Stimulated activated CD4-positive, alpha-beta T cell treated with anti-CD3 and anti-CD28 coated beads, Interleukin-15, amount 100 ng/mL, for 48 hours (primary cell): Measurements from ENCODE around the gene GUCY2D.
"Not testable (repeated sequence)": the region's sequence is repeated elsewhere in the genome, so short reads cannot be mapped to it uniquely, and the experiment has no call there.

Experiments
- DNase-seq, 2 donors: peaks; one replicate each; pipeline ENCODE4 v3.0.0-alpha.2; 2020; ENCODE audit warnings: low read depth in 2 of 2

Gene GUCY2D

GRCh38 chr17:8001976-8002720, at the start of gene GUCY2D:
Gene GUCY2D (plus strand): TSS chr17:8002615. CDS start chr17:8003048, 433 bp downstream.
- DNase-seq = no peak

GRCh38 chr17:7953266-7953665, 49.1 kb upstream of the GUCY2D start:
- not testable (repeated sequence) for DNase-seq

GRCh38 chr17:7955414-7956227, 46.8 kb upstream of the GUCY2D start:
- DNase-seq = no peak

GRCh38 chr17:7956228-7956965, 46.0 kb upstream of the GUCY2D start:
- DNase-seq = no peak

- no peak for DNase-seq
Observed at GRCh38 chr17:7959503-7960253, 42.7 kb upstream of the GUCY2D start.

- no peak for DNase-seq
Observed at GRCh38 chr17:7961421-7961820, 41.0 kb upstream of the GUCY2D start.

GRCh38 chr17:7967751-7968150, 34.7 kb upstream of the GUCY2D start:
- no peak for DNase-seq

GRCh38 chr17:7969433-7969832, 33.0 kb upstream of the GUCY2D start:
- no peak for DNase-seq

GRCh38 chr17:7971651-7972050, 30.8 kb upstream of the GUCY2D start:
- DNase-seq = no peak

GRCh38 chr17:7972131-7972785, 30.2 kb upstream of the GUCY2D start:
- no peak for DNase-seq

- DNase-seq = no peak
Observed at GRCh38 chr17:7974638-7975131, 27.7 kb upstream of the GUCY2D start.

- no peak for DNase-seq
Observed at GRCh38 chr17:7977039-7977438, 25.4 kb upstream of the GUCY2D start.

- no peak for DNase-seq
Observed at GRCh38 chr17:7977805-7978204, 24.6 kb upstream of the GUCY2D start.

- no peak for DNase-seq
Observed at GRCh38 chr17:7982173-7982572, 20.2 kb upstream of the GUCY2D start.

- no peak for DNase-seq
Observed at GRCh38 chr17:7982666-7983065, 19.7 kb upstream of the GUCY2D start.

GRCh38 chr17:7984904-7985303, 17.5 kb upstream of the GUCY2D start:
- no peak for DNase-seq

GRCh38 chr17:7987112-7987893, 15.1 kb upstream of the GUCY2D start:
- no peak for DNase-seq

GRCh38 chr17:7988750-7989178, 13.7 kb upstream of the GUCY2D start:
- peak in 1 of 2 donors; percentile 41 for DNase-seq

- DNase-seq = peak; percentile 81 to 93
Observed at GRCh38 chr17:7989781-7990655, 12.4 kb upstream of the GUCY2D start.
